ENCODE data around the gene LGALS12.

The LGALS12 gene

DNA sequence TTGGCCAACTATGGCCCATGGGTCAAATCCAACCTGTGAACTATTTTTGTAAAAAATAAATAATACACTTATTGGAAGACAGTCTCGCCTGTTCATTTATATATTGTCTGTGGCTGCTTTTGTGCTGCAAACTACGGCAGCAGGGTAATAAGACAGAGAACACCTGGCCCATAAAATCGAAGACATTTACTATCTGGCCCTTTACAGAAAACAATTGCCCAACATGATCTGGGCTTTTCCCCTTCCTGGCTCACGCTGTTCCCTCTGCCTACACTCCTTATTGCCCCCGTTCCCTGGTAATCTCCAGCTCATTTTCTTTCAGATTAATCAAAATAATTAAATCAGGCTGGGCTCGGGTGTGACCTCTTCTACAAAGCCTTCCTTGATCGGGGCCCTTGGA, 51.7 kb downstream of the LGALS12 start:
- no peak overlapping the region for H3K4me3 ChIP-seq (ENCODE audit: control insufficient read depth, low read depth, low read length)
- TF ChIP-seq, protein P1, sequence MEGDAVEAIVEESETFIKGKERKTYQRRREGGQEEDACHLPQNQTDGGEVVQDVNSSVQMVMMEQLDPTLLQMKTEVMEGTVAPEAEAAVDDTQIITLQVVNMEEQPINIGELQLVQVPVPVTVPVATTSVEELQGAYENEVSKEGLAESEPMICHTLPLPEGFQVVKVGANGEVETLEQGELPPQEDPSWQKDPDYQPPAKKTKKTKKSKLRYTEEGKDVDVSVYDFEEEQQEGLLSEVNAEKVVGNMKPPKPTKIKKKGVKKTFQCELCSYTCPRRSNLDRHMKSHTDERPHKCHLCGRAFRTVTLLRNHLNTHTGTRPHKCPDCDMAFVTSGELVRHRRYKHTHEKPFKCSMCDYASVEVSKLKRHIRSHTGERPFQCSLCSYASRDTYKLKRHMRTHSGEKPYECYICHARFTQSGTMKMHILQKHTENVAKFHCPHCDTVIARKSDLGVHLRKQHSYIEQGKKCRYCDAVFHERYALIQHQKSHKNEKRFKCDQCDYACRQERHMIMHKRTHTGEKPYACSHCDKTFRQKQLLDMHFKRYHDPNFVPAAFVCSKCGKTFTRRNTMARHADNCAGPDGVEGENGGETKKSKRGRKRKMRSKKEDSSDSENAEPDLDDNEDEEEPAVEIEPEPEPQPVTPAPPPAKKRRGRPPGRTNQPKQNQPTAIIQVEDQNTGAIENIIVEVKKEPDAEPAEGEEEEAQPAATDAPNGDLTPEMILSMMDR (IDR thresholded peaks at IDR 0.05; ENCODE audit: control insufficient read depth, insufficient read depth, low read depth, low read length, missing control alignments), result no peak
- no peak for DNase-seq (ENCODE audit: low read depth)

DNA sequence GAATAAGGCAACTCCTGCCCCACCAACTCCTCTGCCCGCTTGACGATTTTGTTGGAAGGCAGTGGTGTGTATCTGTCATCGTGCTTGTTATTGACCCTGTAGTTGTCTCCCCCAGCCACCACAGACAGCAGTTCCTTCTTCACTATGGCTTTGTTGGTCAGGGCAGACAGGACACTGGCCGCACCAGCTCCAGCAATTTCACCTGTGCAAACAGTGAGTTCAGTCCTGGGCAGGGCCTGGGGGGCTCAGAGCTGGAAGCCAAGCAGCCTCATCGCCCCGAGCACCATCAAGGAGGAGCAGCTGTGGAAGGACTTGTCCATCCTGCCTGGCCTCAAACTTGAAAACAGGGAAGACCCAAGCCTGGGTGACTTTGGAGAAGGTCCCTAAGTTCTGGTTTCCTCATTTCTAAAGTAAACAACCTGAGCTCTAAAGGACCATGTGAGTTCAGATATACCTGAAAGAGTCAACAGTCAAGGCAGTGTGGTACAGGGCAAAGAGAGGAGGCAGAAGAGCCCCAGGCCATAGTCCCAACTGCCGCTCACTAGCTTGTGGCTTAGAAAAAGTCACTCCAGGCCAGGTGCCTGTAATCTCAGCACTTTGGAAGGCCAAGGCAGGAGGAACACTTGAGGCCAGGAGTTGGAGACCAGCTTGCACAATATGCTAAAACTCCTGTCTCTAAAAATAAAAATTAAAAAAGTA, 52.7 kb downstream of the LGALS12 start:
- no peak for DNase-seq (ENCODE audit: low read depth)
- H3K4me3 ChIP-seq (ENCODE audit: control insufficient read depth, low read depth, low read length), result no peak overlapping the region
- TF ChIP-seq, protein P1 (IDR thresholded peaks at IDR 0.05; ENCODE audit: control insufficient read depth, insufficient read depth, low read depth, low read length, missing control alignments), result no peak

DNA sequence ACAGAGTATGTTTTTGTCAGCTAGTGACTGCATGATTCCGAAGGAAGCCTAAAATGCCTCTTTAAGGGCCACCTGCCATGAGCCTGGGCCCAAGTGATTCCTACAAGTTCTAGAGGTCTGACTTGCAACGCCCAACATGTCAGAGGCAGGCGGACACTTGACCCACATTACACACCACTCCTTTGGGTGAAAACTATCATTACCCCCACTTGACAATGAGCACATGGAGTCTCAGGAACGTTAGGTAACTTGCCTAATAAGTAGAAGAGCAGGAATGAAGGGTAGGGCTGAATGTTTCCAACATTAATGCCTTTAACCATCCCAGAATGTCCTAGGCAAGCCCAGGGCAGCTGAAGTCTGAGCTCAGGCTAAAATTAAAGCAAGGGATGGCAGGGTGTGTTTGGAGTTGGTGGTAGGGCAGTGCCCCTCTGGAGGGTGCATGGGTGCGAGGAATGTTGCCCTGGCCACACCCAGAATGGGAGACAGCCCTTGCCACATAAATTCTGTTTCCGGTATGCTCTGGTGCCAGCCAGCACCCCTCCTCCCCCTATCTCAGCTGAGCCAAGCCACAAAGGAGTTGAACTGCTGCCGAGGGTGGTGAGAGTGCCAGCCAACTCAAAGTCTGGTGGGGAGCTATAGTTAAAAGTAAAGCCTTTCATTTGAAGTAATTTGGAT, 54.8 kb downstream of the LGALS12 start:
- TF ChIP-seq, protein P1 (IDR thresholded peaks at IDR 0.05; ENCODE audit: control insufficient read depth, insufficient read depth, low read depth, low read length, missing control alignments), result no peak
- no peak for DNase-seq (ENCODE audit: low read depth)
- no peak overlapping the region for H3K4me3 ChIP-seq (ENCODE audit: control insufficient read depth, low read depth, low read length)

DNA sequence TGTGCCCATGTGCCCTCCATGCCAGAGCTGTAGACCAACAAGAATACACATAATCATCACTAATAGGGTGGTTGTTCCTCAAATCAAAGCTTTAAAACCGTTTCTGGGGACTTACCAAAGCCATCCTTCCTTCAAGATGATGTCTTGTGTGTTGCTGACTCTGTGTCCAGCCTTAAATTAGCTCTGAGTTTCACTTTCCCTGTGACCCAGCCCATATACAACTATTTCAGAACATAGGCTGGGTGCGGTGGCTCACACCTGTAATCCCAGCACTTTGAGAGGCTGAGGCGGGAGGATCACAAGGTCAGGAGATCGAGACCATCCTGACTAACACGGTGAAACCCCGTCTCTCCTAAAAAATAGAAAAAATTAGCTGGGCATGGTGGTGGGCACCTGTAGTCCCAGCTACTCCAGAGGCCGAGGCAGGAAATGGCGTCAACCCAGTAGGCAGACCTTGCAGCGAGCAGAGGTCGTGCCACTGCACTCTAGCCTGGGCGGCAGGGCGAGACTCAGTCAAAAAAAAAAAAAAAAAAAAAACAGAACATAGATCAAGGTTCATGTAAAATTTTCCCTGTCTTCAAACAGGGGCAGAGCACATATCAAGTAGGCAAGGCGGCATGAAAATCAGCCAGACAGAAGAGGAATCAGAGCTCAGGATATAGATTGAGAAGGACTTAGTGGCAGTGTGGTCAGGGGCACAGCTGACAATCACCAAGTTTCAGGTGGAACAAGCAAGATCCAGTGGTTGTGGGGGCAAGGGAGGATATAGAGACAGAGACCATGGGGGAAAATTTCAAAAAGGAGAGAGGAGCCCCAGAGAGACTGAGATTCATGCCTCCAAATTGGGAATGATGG, 57.5 kb downstream of the LGALS12 start, which contains the start of gene PLAAT2:
Gene PLAAT2, minus strand, starts transcription at position 179 of the 855 bp plus-strand sequence. Its CDS starts 55 bp downstream, at position 124.
- no peak for DNase-seq (ENCODE audit: low read depth)
- H3K4me3 ChIP-seq (ENCODE audit: control insufficient read depth, low read depth, low read length), result no peak within 1 kb of the TSS
- TF ChIP-seq, protein P1 (IDR thresholded peaks at IDR 0.05; ENCODE audit: control insufficient read depth, insufficient read depth, low read depth, low read length, missing control alignments), result no peak

DNA sequence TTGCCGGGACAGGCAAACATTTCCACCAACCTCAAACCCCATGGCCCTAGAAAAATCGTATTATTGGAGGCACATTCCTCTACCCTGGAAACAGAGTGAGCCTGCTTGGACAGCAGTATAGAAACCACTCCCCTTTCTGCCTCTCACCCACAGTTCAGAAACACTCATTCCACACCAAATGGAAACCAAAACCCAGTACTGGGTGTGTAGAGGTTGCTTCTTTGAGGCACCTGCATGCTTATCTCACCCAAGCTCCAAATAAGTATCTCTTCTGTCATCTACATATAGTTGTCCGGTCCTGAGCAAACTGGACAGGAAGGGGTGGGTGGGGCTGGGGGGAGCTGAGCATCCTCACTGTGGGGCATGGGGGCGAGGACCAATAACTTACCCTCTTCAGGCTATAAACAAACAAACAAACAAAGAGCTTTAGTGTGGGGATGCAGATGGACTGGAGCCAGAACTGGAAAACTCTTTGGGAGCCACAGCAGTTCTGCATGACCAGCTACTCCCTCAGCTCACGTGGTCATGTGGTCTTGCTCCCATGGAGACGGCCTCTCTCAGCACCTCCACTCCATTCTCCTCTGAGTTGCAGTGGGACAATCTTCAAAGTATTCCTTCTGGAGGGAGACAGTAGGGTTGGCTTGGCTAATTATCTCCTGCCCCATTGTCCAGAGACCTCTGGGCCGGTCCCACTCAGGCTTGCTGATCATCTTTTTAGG, 58.3 kb downstream of the LGALS12 start:
- no peak for DNase-seq (ENCODE audit: low read depth)
- H3K4me3 ChIP-seq (ENCODE audit: control insufficient read depth, low read depth, low read length), result no peak overlapping the region
- TF ChIP-seq, protein P1 (IDR thresholded peaks at IDR 0.05; ENCODE audit: control insufficient read depth, insufficient read depth, low read depth, low read length, missing control alignments), result no peak
